WTC11 (cell line): ENCODE measurements around the gene POTEI.
"Not testable (repeated sequence)": the region's sequence is repeated elsewhere in the genome, so short reads cannot be mapped to it uniquely, and the experiment has no call there.

Source experiments
- TEAD1 ChIP-seq: sonication (generic); formaldehyde crosslinking; IDR thresholded peaks from 2 replicates; pipeline ENCODE4 v1.8.0; 2022; ENCODE audit warnings: mild to moderate bottlenecking, missing genetic modification reagents
- TF ChIP-seq, protein P1 (sequence below): fragments of 250-450 bp; sonication (Bioruptor Pico); IDR thresholded peaks from 2 replicates; pipeline ENCODE4 v1.9.0; 2021; ENCODE audit warnings: mild to moderate bottlenecking, borderline replicate concordance
- TF ChIP-seq, protein P2 (sequence below): sonication (generic); formaldehyde crosslinking; IDR thresholded peaks from 2 replicates; pipeline ENCODE4 v1.8.1; 2023; ENCODE audit warnings: mild to moderate bottlenecking, missing genetic modification reagents, moderate library complexity

DNA sequence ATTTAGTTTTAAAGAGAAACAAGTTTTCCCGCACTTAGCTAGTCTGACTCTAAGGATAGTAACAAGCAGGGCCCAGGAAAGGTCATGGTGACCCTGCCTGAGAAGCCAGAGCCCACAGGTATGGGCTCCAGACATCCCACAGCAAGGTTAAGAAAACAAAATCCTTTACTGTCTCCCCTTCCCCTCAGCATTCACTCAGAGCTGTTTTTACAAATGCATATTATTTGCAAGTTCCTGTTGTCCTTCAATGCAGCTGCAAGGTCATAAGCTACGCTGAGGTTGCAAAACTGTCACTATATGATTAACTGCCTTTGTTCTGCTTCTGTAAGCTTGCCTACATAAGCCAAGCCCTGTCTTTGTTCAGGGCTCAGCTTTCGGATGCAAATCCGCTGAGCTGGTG, 18.1 kb downstream of the POTEI start:
- not testable (repeated sequence) for TF ChIP-seq TEAD1 (CRISPR knock-in tag)
- TF ChIP-seq, protein P1, sequence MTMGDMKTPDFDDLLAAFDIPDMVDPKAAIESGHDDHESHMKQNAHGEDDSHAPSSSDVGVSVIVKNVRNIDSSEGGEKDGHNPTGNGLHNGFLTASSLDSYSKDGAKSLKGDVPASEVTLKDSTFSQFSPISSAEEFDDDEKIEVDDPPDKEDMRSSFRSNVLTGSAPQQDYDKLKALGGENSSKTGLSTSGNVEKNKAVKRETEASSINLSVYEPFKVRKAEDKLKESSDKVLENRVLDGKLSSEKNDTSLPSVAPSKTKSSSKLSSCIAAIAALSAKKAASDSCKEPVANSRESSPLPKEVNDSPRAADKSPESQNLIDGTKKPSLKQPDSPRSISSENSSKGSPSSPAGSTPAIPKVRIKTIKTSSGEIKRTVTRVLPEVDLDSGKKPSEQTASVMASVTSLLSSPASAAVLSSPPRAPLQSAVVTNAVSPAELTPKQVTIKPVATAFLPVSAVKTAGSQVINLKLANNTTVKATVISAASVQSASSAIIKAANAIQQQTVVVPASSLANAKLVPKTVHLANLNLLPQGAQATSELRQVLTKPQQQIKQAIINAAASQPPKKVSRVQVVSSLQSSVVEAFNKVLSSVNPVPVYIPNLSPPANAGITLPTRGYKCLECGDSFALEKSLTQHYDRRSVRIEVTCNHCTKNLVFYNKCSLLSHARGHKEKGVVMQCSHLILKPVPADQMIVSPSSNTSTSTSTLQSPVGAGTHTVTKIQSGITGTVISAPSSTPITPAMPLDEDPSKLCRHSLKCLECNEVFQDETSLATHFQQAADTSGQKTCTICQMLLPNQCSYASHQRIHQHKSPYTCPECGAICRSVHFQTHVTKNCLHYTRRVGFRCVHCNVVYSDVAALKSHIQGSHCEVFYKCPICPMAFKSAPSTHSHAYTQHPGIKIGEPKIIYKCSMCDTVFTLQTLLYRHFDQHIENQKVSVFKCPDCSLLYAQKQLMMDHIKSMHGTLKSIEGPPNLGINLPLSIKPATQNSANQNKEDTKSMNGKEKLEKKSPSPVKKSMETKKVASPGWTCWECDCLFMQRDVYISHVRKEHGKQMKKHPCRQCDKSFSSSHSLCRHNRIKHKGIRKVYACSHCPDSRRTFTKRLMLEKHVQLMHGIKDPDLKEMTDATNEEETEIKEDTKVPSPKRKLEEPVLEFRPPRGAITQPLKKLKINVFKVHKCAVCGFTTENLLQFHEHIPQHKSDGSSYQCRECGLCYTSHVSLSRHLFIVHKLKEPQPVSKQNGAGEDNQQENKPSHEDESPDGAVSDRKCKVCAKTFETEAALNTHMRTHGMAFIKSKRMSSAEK (CRISPR knock-in tag), result not testable (repeated sequence)
- TF ChIP-seq, protein P2, sequence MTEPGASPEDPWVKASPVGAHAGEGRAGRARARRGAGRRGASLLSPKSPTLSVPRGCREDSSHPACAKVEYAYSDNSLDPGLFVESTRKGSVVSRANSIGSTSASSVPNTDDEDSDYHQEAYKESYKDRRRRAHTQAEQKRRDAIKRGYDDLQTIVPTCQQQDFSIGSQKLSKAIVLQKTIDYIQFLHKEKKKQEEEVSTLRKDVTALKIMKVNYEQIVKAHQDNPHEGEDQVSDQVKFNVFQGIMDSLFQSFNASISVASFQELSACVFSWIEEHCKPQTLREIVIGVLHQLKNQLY (CRISPR knock-in tag), result not testable (repeated sequence)
